T-cell (primary cell): ENCODE data around the gene UBE2B. TPM values are rescaled to one million over a fixed set of nuclear protein-coding genes. Genes with fewer than 3 reads are reported as not detected.

ENCODE experiments used
- ATAC-seq, 4 experiments: fragments of 200-7000 bp in 3 of 4; fragments of 150-1000 bp in 1 of 4; cut with Tn5 transposase; replicated peaks in 1 of 4; 1 replicate in 3 of 4; 2 replicates in 1 of 4; pipeline ENCODE4 v1.10.0; 2021; ENCODE audit warnings: moderate library complexity in 3 of 4, mild to moderate bottlenecking in 2 of 4, moderate number of reproducible peaks in 1 of 4
- CTCF ChIA-PET, 2 donors: fragments of 300-600 bp; sonication (Branson Sonifier 250); formaldehyde crosslinking; loops; one replicate each; lab custom pipeline; 2022; ENCODE audit warnings: antibody characterized with exemption in 2 of 2; lab: Charles Lee
- POLR2A ChIA-PET, 2 donors: fragments of 300-600 bp; sonication (Branson Sonifier 250); formaldehyde crosslinking; loops; one replicate each; lab custom pipeline; 2022; ENCODE audit warnings: antibody characterized with exemption in 2 of 2; lab: Charles Lee
- DNase-seq, 35 experiments: peaks; one replicate each; pipeline versions ENCODE4 v3.0.0 to v3.0.0-alpha.2; 2013 to 2023
- H3K27ac ChIP-seq: one replicate; pipeline ENCODE4 v1.5.1; 2013; ENCODE audit warnings: low read length
- H3K27me3 ChIP-seq, 2 experiments: replicated peaks in 1 of 2; 1 replicate in 1 of 2; 2 replicates in 1 of 2; pipeline versions ENCODE4 v1.6.1 to v1.7.0; 2013; ENCODE audit warnings: low read length in 1 of 2, mixed read lengths in 1 of 2; ENCODE audit not compliant: control insufficient read depth in 2 of 2, insufficient read depth in 2 of 2; ENCODE audit errors: extremely low read depth in 1 of 2
- H3K36me3 ChIP-seq, 2 donors: 1 replicate in 1 of 2; 2 replicates in 1 of 2; pipeline versions ENCODE4 v1.6.1 to v1.7.0; 2013; ENCODE audit warnings: low read length in 1 of 2; ENCODE audit not compliant: control insufficient read depth in 2 of 2, insufficient read depth in 1 of 2; ENCODE audit errors: extremely low read depth in 1 of 2
- H3K4me1 ChIP-seq, 2 experiments: 1 replicate in 1 of 2; 2 replicates in 1 of 2; pipeline versions ENCODE4 v1.6.1 to v1.7.0; 2013; ENCODE audit warnings: low read length in 2 of 2, mixed read lengths in 1 of 2; ENCODE audit not compliant: insufficient read depth in 2 of 2, control insufficient read depth in 1 of 2; ENCODE audit errors: extremely low read depth in 1 of 2
- H3K4me3 ChIP-seq, 2 donors: 1 replicate in 1 of 2; 2 replicates in 1 of 2; pipeline versions ENCODE4 v1.5.1 to v1.7.0; 2013; ENCODE audit warnings: mild to moderate bottlenecking in 2 of 2, low read length in 1 of 2, moderate library complexity in 1 of 2; ENCODE audit not compliant: control insufficient read depth in 1 of 2; ENCODE audit errors: extremely low read depth in 1 of 2
- H3K9me3 ChIP-seq: 2 replicates; pipeline ENCODE4 v1.7.0; 2013
- H3K27ac Mint-ChIP-seq, 2 donors: one replicate each; pipeline ENCODE4 v1.8.0; 2020 to 2021; ENCODE audit warnings: mild to moderate bottlenecking in 2 of 2, mixed read lengths in 2 of 2
- H3K27me3 Mint-ChIP-seq, 2 donors: one replicate each; pipeline ENCODE4 v1.8.0; 2021 to 2022; ENCODE audit warnings: mixed read lengths in 2 of 2
- H3K36me3 Mint-ChIP-seq: one replicate; pipeline ENCODE4 v1.8.0; 2021; ENCODE audit warnings: mixed read lengths
- H3K4me1 Mint-ChIP-seq, 3 donors: one replicate each; pipeline ENCODE4 v1.8.0; 2020 to 2022; ENCODE audit warnings: mixed read lengths in 3 of 3, mild to moderate bottlenecking in 1 of 3
- H3K4me3 Mint-ChIP-seq, 3 donors: one replicate each; pipeline ENCODE4 v1.8.0; 2020 to 2022; ENCODE audit warnings: mild to moderate bottlenecking in 3 of 3, mixed read lengths in 3 of 3, moderate library complexity in 3 of 3
- H3K9me3 Mint-ChIP-seq, 3 donors: one replicate each; pipeline ENCODE4 v1.8.0; 2020 to 2022; ENCODE audit warnings: mixed read lengths in 3 of 3
- WGBS: methylation state at CpG from one replicate; pipeline ENCODE4 v1.1.5; 2013; ENCODE audit warnings: missing lambda C conversion rate; ENCODE audit not compliant: insufficient coverage; 5-methylcytosine and 5-hydroxymethylcytosine counted together
- total RNA-seq, 35 experiments: library from RNA in 6 of 35; stranded (reverse) in 6 of 35; fragments of 120-200 nt in 1 of 35; gene quantifications; one replicate each; pipeline versions ENCODE4 v1.2.1 to v1.2.4 and lab custom pipeline; 2013 to 2026

Gene UBE2B
- total RNA-seq, 5 donors from 2014 or later (not counting 1 experiment from before 2014, with no cell fraction given), result 97.2 to 135 (median 101) TPM

- Histone ChIP-seq H3K27me3 (no peaks in the 10 kb centered on the region), H3K27ac (no peak overlapping the region), H3K36me3 (peaks cover 0 to 4% of the 10 kb centered on the region in 2 donors), H3K4me3 (no peak overlapping the region), H3K9me3 (no peaks in the 10 kb centered on the region), H3K4me1 (peaks cover 9 to 18% of the 10 kb centered on the region in 2 experiments)
- peaks cover 19 to 29% (median 25%) of the 10 kb centered on the region in 3 donors for H3K4me1 Mint-ChIP-seq
- H3K36me3 Mint-ChIP-seq, result peaks cover 16% of the 10 kb centered on the region
- H3K27me3 Mint-ChIP-seq, result no peaks in the 10 kb centered on the region
- ATAC-seq (no peak), DNase-seq (no peak)
- CTCF ChIA-PET, result no interaction called here
- no peak overlapping the region for H3K4me3 Mint-ChIP-seq
- POLR2A ChIA-PET, result no interaction called here
- no peak overlapping the region for H3K27ac Mint-ChIP-seq
- H3K9me3 Mint-ChIP-seq, result no peaks in the 10 kb centered on the region
- WGBS, result 83% methylated on average over 1 of the region's 1 CpG
Observed at GRCh38 chr5:134406390-134406789, 35.0 kb downstream of the UBE2B start.

DNA sequence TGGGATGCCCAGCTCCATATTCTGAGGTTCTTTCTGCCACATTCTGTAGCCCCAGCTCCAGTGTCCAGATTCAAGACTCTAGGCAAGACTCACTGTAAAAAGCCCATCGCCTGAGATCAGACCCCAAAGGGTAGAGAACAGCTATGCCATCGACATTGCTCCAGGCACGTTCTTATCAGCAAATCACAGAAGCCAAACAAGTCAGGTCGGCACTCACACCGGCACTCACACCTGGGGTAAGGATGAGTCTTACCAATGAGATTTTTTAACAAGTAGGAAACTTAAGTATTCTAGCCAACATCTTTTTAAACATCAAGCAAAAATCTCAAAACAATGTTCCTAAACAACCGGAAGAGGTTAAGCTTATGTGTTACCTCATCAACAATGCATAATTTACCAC lies 38.0 kb downstream of the UBE2B start:
- Histone ChIP-seq H3K9me3 (no peaks in the 10 kb centered on the region), H3K4me3 (no peak overlapping the region), H3K27ac (no peak overlapping the region), H3K27me3 (no peaks in the 10 kb centered on the region), H3K36me3 (no peaks in the 10 kb centered on the region), H3K4me1 (peaks cover 11 to 29% of the 10 kb centered on the region in 2 experiments)
- Mint-ChIP-seq H3K4me3 (peak overlapping the region in 1 of 3 donors; percentile 32), H3K27ac (peak overlapping the region in 1 of 2 donors; percentile 12), H3K36me3 (peaks cover 11% of the 10 kb centered on the region), H3K27me3 (no peaks in the 10 kb centered on the region), H3K4me1 (peaks cover 28 to 42% (median 41%) of the 10 kb centered on the region in 3 donors), H3K9me3 (no peaks in the 10 kb centered on the region)
- POLR2A ChIA-PET, result interaction anchor here in 1 of 2 donors (0.9 kb wide), 1 partner anchor 115 kb away, joined by 7 read pairs; no protein-coding TSS in a partner anchor
- no CpG with 5 or more reads among the region's 6 CpGs for WGBS
- DNase-seq (no peak), ATAC-seq (no peak)
- CTCF ChIA-PET, result interaction anchor here (0.5 to 1.0 kb wide), 2 partner anchors 115 to 143 kb away, joined by 4 to 7 read pairs; no protein-coding TSS in a partner anchor

- peak overlapping the region; percentile 30 for H3K27ac ChIP-seq
- H3K4me1 Mint-ChIP-seq, result peaks cover 28 to 42% (median 41%) of the 10 kb centered on the region in 3 donors
- no peak for DNase-seq
Observed at GRCh38 chr5:134410822-134411221, 39.5 kb downstream of the UBE2B start.

DNA sequence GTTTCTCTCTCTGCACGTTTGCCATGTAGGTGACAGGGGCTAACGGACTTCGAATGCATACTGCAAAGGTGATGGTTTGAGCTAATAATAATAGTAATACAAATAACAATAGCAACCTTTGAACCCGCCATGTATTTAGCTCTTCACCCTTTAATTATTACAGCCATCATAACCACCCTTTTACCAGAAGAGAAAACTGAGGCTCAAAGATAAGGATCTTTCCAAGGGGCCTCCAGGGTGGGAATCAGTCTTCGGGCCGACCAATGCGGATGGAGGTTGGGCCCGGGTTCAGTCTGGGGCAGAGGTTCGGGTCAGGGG lies 39.8 kb downstream of the UBE2B start:
- ATAC-seq, result no peak
- H3K4me1 ChIP-seq, result peaks cover 11 to 29% of the 10 kb centered on the region in 2 experiments
- Mint-ChIP-seq H3K9me3 (no peaks in the 10 kb centered on the region), H3K27me3 (no peaks in the 10 kb centered on the region), H3K4me1 (peaks cover 28 to 42% (median 41%) of the 10 kb centered on the region in 3 donors), H3K4me3 (peak overlapping the region; percentile 91 to 93 (median 91)), H3K36me3 (peaks cover 6% of the 10 kb centered on the region), H3K27ac (peak overlapping the region; percentile 79 to 92)
- H3K9me3 ChIP-seq, result no peaks in the 10 kb centered on the region
- no peak for DNase-seq
- POLR2A ChIA-PET, result interaction anchor here (0.6 to 1.2 kb wide), 7 partner anchors 11 to 154 kb away, joined by 3 to 5 read pairs (median 3); partner anchors contain the start of gene UBE2B (in 1 of the 2)
- no peaks in the 10 kb centered on the region for H3K36me3 ChIP-seq
- no peaks in the 10 kb centered on the region for H3K27me3 ChIP-seq
- peak overlapping the region; percentile 30 for H3K27ac ChIP-seq
- H3K4me3 ChIP-seq, result peak overlapping the region; percentile 83 to 85
- whole genome bisulfite sequencing, result 0% methylated on average over 5 of the region's 9 CpGs
- CTCF ChIA-PET, result interaction anchor here (0.6 to 1.5 kb wide), 11 partner anchors 17 to 176 kb away, joined by 3 to 11 read pairs (median 5); no protein-coding TSS in a partner anchor

More at GRCh38 chr5:134410822-134411221, 39.5 kb downstream of the UBE2B start:
- ChIA-PET POLR2A (interaction anchor here (0.6 to 1.2 kb wide), 6 partner anchors 11 to 155 kb away, joined by 3 to 5 read pairs (median 3); partner anchors contain the start of gene UBE2B (in 1 of the 2)), CTCF (interaction anchor here (0.7 to 1.5 kb wide), 9 partner anchors 29 to 176 kb away, joined by 3 to 11 read pairs (median 5); no protein-coding TSS in a partner anchor)
- no peaks in the 10 kb centered on the region for H3K27me3 ChIP-seq
- H3K27me3 Mint-ChIP-seq, result no peaks in the 10 kb centered on the region
- peaks cover 9% of the 10 kb centered on the region for H3K36me3 Mint-ChIP-seq
- no peak for ATAC-seq
- H3K9me3 ChIP-seq, result no peaks in the 10 kb centered on the region
- peak overlapping the region in 1 of 2 donors; percentile 92 for H3K27ac Mint-ChIP-seq
- WGBS, result 100% methylated on average over 1 of the region's 4 CpGs
- H3K9me3 Mint-ChIP-seq, result no peaks in the 10 kb centered on the region
- peaks cover 11 to 29% of the 10 kb centered on the region in 2 experiments for H3K4me1 ChIP-seq
- H3K36me3 ChIP-seq, result no peaks in the 10 kb centered on the region
- H3K4me3 ChIP-seq, result peak overlapping the region; percentile 83 to 85
- H3K4me3 Mint-ChIP-seq, result peak overlapping the region; percentile 91 to 93 (median 91)

DNA sequence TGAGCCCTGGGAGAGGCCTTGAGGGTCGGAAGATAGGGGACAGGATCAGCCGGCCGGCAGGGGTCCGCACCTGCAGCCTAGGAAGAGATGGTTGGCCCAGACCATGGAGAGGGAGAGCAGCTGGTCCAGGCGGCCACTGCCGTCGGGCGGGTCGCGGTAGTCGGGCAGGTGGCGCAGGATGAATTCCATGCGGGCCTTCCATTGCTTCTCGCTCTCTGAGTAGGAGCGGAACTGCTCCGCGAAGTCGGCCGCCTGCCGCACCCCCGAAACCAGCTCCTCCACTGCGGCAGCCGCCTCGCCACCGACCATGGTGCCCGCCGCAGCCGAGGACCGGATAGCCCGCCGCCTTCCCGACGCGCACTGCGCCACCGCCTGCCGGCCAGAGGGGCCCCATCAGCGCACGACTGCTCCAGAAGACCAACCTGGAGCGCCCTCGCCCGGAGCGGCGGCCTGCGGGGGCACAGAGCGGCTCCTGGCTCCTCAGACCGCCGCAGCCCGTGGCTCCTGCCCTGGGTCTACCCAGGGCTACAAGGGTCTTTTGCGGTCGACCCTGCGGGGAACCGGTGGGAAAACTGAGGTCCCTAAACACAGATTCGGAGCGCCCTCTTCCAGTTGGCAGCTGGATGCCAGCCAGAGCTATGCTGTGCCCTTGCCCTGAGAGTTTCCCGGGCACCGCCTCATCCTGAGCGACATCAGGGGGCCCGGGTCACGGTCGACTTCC lies 40.3 kb downstream of the UBE2B start, which contains the start of gene CDKN2AIPNL:
Gene CDKN2AIPNL, minus strand, starts transcription at position 336 of the 721 bp plus-strand sequence. Its CDS starts 27 bp downstream, at position 309.
- Histone ChIP-seq H3K27me3 (no peaks in the 10 kb centered on the region), H3K36me3 (no peaks in the 10 kb centered on the region), H3K27ac (peak within 1 kb of the TSS; percentile 68), H3K4me1 (peaks cover 11 to 29% of the 10 kb centered on the region in 2 experiments), H3K4me3 (peak within 1 kb of the TSS; percentile 83 to 85), H3K9me3 (no peaks in the 10 kb centered on the region)
- ChIA-PET CTCF (interaction anchor here (0.6 to 1.5 kb wide), 12 partner anchors 18 to 175 kb away, joined by 3 to 11 read pairs (median 4); no protein-coding TSS in a partner anchor), POLR2A (interaction anchor here (0.6 to 1.2 kb wide), 5 partner anchors 10 to 113 kb away, joined by 3 to 5 read pairs (median 3); partner anchors contain the start of gene UBE2B (in 1 of the 2))
- H3K4me1 Mint-ChIP-seq, result peaks cover 28 to 42% (median 41%) of the 10 kb centered on the region in 3 donors
- 1% methylated on average over 61 of the region's 61 CpGs for WGBS
- H3K4me3 Mint-ChIP-seq, result peak within 1 kb of the TSS; percentile 91 to 93 (median 91)
- no peaks in the 10 kb centered on the region for H3K9me3 Mint-ChIP-seq
- peaks cover 4% of the 10 kb centered on the region for H3K36me3 Mint-ChIP-seq
- ATAC-seq (peak; percentile 99 to 100 (median 100)), DNase-seq (peak; percentile 75 to 93 (median 86))
- no peaks in the 10 kb centered on the region for H3K27me3 Mint-ChIP-seq
- H3K27ac Mint-ChIP-seq, result peak within 1 kb of the TSS; percentile 87 to 92

DNA sequence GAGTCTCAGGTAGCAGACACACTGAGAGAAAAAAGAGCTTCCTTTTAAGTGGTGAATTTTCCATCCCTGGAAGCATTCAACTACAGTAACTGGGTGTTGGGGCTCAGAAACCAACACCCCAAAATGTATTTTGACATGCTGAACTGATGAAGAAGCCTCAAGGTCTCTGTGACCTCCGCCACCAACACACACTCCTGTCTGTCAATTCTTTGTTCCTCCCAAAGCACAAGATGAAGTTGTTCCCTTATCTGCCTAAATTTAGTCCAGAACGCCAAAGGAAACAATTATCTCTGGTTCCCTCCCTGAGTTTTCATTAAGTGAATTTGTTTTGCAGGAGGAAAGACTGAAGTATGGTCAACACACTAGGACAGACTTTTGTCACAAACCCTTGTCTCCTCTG lies 41.7 kb downstream of the UBE2B start:
- CTCF ChIA-PET, result no interaction called here
- POLR2A ChIA-PET, result interaction anchor here in 1 of 2 donors (0.6 kb wide), 1 partner anchor 113 kb away, joined by 3 read pairs; no protein-coding TSS in a partner anchor

More for the DNA sequence above, 41.7 kb downstream of the UBE2B start:
- no peaks in the 10 kb centered on the region for H3K27me3 ChIP-seq
- H3K27ac ChIP-seq, result no peak overlapping the region
- H3K27ac Mint-ChIP-seq, result no peak overlapping the region
- H3K9me3 Mint-ChIP-seq, result no peaks in the 10 kb centered on the region
- peaks cover 28 to 42% (median 41%) of the 10 kb centered on the region in 3 donors for H3K4me1 Mint-ChIP-seq
- peak overlapping the region; percentile 37 to 93 (median 91) for H3K4me3 Mint-ChIP-seq
- no peaks in the 10 kb centered on the region for H3K36me3 ChIP-seq
- H3K9me3 ChIP-seq, result no peaks in the 10 kb centered on the region
- DNase-seq, result no peak
- WGBS, result 100% methylated on average over 1 of the region's 2 CpGs
- no peak overlapping the region for H3K4me3 ChIP-seq
- H3K4me1 ChIP-seq, result peaks cover 11 to 29% of the 10 kb centered on the region in 2 experiments
- H3K36me3 Mint-ChIP-seq, result peaks cover 4% of the 10 kb centered on the region
- no peak for ATAC-seq
- no peaks in the 10 kb centered on the region for H3K27me3 Mint-ChIP-seq
